H9 (cell line): ENCODE results near the gene CCND2. TPM values are rescaled to one million over a fixed set of nuclear protein-coding genes. Genes with fewer than 3 reads are reported as not detected.
A peak's percentile ranks its signal among the peaks of the same experiment; 100 is the strongest.

Experiments used
- DNase-seq: peaks from one replicate; pipeline ENCODE4 v3.0.0-alpha.2; 2017
- H2AFZ ChIP-seq: one replicate; pipeline ENCODE4 v1.6.1; 2013; ENCODE audit warnings: mild to moderate bottlenecking, low read length, control low read depth, moderate library complexity
- H2AK5ac ChIP-seq: 2 replicates; pipeline ENCODE4 v1.6.1; 2013; ENCODE audit warnings: low read length, control low read depth, mixed read lengths; ENCODE audit not compliant: insufficient read length
- H2BK120ac ChIP-seq: one replicate; pipeline ENCODE4 v1.6.1; 2013; ENCODE audit warnings: low read depth, mild to moderate bottlenecking, low read length, control low read depth, inconsistent platforms; ENCODE audit not compliant: poor library complexity, severe bottlenecking
- H2BK12ac ChIP-seq: 2 replicates; pipeline ENCODE4 v1.6.1; 2013; ENCODE audit warnings: low read length, control low read depth, mixed read lengths, low read depth; ENCODE audit not compliant: insufficient read length
- H2BK15ac ChIP-seq: 2 replicates; pipeline ENCODE4 v1.6.1; 2013; ENCODE audit warnings: low read depth, low read length, control low read depth
- H2BK20ac ChIP-seq: one replicate; pipeline ENCODE4 v1.6.1; 2013; ENCODE audit warnings: low read depth, mild to moderate bottlenecking, low read length, control low read depth, inconsistent platforms; ENCODE audit not compliant: poor library complexity, severe bottlenecking
- H2BK5ac ChIP-seq: 2 replicates; pipeline ENCODE4 v1.6.1; 2013; ENCODE audit warnings: low read length, control low read depth, mixed read lengths; ENCODE audit not compliant: insufficient read length
- H3K14ac ChIP-seq: 2 replicates; pipeline ENCODE4 v1.6.1; 2013; ENCODE audit warnings: low read length, control low read depth; ENCODE audit not compliant: insufficient read depth
- H3K18ac ChIP-seq: 2 replicates; pipeline ENCODE4 v1.6.1; 2013; ENCODE audit warnings: low read depth, mild to moderate bottlenecking, mixed read lengths, low read length, control low read depth; ENCODE audit not compliant: insufficient read length
- H3K23ac ChIP-seq: 2 replicates; pipeline ENCODE4 v1.6.1; 2013; ENCODE audit warnings: low read length, control low read depth, mixed read lengths, low read depth; ENCODE audit not compliant: insufficient read length
- H3K23me2 ChIP-seq: 2 replicates; pipeline ENCODE4 v1.6.1; 2013; ENCODE audit warnings: low read depth, mild to moderate bottlenecking, mixed read lengths, low read length, control low read depth; ENCODE audit not compliant: insufficient read length, poor library complexity, severe bottlenecking
- H3K27ac ChIP-seq: 2 replicates; pipeline ENCODE4 v1.5.1; 2013; ENCODE audit warnings: low read length, control low read depth, mixed read lengths, low read depth; ENCODE audit not compliant: insufficient read length
- H3K27me3 ChIP-seq: 2 replicates; pipeline ENCODE4 v1.6.1; 2013; ENCODE audit warnings: low read length, control low read depth, inconsistent platforms; ENCODE audit not compliant: insufficient read depth
- H3K4ac ChIP-seq: 2 replicates; pipeline ENCODE4 v1.6.1; 2013; ENCODE audit warnings: low read depth, mild to moderate bottlenecking, control low read depth, inconsistent platforms, low read length, moderate library complexity
- H3K4me1 ChIP-seq: 2 replicates; pipeline ENCODE4 v1.6.1; 2013; ENCODE audit warnings: low read length, control low read depth, inconsistent platforms; ENCODE audit not compliant: insufficient read depth
- H3K4me2 ChIP-seq: 2 replicates; pipeline ENCODE4 v1.6.1; 2013; ENCODE audit warnings: low read length, control low read depth, mixed read lengths; ENCODE audit not compliant: insufficient read length, insufficient read depth
- H3K56ac ChIP-seq: 2 replicates; pipeline ENCODE4 v1.6.1; 2013; ENCODE audit warnings: low read depth, mild to moderate bottlenecking, mixed read lengths, low read length, control low read depth; ENCODE audit not compliant: insufficient read length
- H3K79me1 ChIP-seq: 2 replicates; pipeline ENCODE4 v1.6.1; 2013; ENCODE audit warnings: low read depth, mild to moderate bottlenecking, moderate library complexity, low read length, control low read depth, inconsistent platforms; ENCODE audit not compliant: insufficient read depth, poor library complexity, severe bottlenecking
- H3K79me2 ChIP-seq: 2 replicates; pipeline ENCODE4 v1.6.1; 2013; ENCODE audit warnings: low read length, control low read depth, inconsistent platforms; ENCODE audit not compliant: insufficient read depth
- H3K9ac ChIP-seq: 2 replicates; pipeline ENCODE4 v1.6.1; 2013; ENCODE audit warnings: low read length, control low read depth, mixed read lengths; ENCODE audit not compliant: insufficient read length; ENCODE audit errors: extremely low read depth
- H3K9me3 ChIP-seq: one replicate; pipeline ENCODE4 v1.6.1; 2013; ENCODE audit warnings: low read depth, low read length, inconsistent platforms; ENCODE audit not compliant: control insufficient read depth
- H3T11ph ChIP-seq: one replicate; pipeline ENCODE4 v1.6.1; 2013; ENCODE audit warnings: mild to moderate bottlenecking, low read length, control low read depth, inconsistent platforms
- H4K20me1 ChIP-seq: one replicate; pipeline ENCODE4 v1.6.1; 2013; ENCODE audit not compliant: control insufficient read depth, insufficient read length, insufficient read depth
- H4K5ac ChIP-seq: 2 replicates; pipeline ENCODE4 v1.6.1; 2013; ENCODE audit warnings: low read depth, mild to moderate bottlenecking, mixed read lengths, low read length, control low read depth; ENCODE audit not compliant: insufficient read length
- H4K8ac ChIP-seq: replicated peaks from 2 replicates; pipeline ENCODE4 v1.6.1; 2013; ENCODE audit warnings: low read length, control low read depth, mixed read lengths, low read depth; ENCODE audit not compliant: insufficient read length
- H4K91ac ChIP-seq: 2 replicates; pipeline ENCODE4 v1.6.1; 2013; ENCODE audit warnings: low read depth, mild to moderate bottlenecking, moderate library complexity, mixed read lengths, low read length, control low read depth; ENCODE audit not compliant: insufficient read length
- H3K27ac Mint-ChIP-seq, 3 experiments: 2 replicates in 2 of 3; 3 replicates in 1 of 3; pipeline ENCODE4 v1.8.0; 2020 to 2021; ENCODE audit warnings: mixed read lengths in 3 of 3, mild to moderate bottlenecking in 1 of 3, moderate library complexity in 1 of 3
- H3K27me3 Mint-ChIP-seq: 2 replicates; pipeline ENCODE4 v1.8.0; 2021; ENCODE audit warnings: low read depth, mild to moderate bottlenecking, moderate library complexity, mixed read lengths
- H3K36me3 Mint-ChIP-seq, 3 experiments: 2 replicates in 2 of 3; 3 replicates in 1 of 3; pipeline ENCODE4 v1.8.0; 2020 to 2021; ENCODE audit warnings: low read depth in 3 of 3, mixed read lengths in 3 of 3; ENCODE audit not compliant: insufficient read depth in 1 of 3
- H3K4me1 Mint-ChIP-seq, 2 experiments: 2 replicates each; pipeline ENCODE4 v1.8.0; 2020; ENCODE audit warnings: mixed read lengths in 2 of 2
- H3K4me3 Mint-ChIP-seq, 2 experiments: 2 replicates in 1 of 2; 3 replicates in 1 of 2; pipeline ENCODE4 v1.8.0; 2020 to 2021; ENCODE audit warnings: mild to moderate bottlenecking in 2 of 2, mixed read lengths in 2 of 2, moderate library complexity in 1 of 2
- H3K9me3 Mint-ChIP-seq, 2 experiments: 2 replicates in 1 of 2; 3 replicates in 1 of 2; pipeline ENCODE4 v1.8.0; 2020; ENCODE audit warnings: mild to moderate bottlenecking in 2 of 2, mixed read lengths in 2 of 2, moderate library complexity in 1 of 2
- CTCF ChIP-seq: fragments of 200-600 bp; sonication (generic); conservative IDR thresholded peaks from 3 replicates; pipeline ENCODE4 v1.8.0; 2021; ENCODE audit warnings: antibody characterized with exemption, mild to moderate bottlenecking
- WGBS: extraction: QIAGEN DNeasy Blood & Tissue Kit; methylation state at CpG from one replicate; pipeline ENCODE4 v1.1.7; 2013; ENCODE audit warnings: missing lambda C conversion rate, low lambda C conversion rate, mixed read lengths; ENCODE audit not compliant: insufficient read length; ENCODE audit errors: extremely low coverage; 5-methylcytosine and 5-hydroxymethylcytosine counted together
- total RNA-seq: library from RNA; stranded (reverse); gene quantifications from 2 replicates; pipeline ENCODE4 v1.2.1, GENCODE V29; 2021

CCND2 gene
- total RNA-seq, 1 experiment from 2014 or later: 104 TPM

GRCh38 chr12:4271717-4272423 lies 1.7 kb upstream of the CCND2 start:
- no peak overlapping the region for H2AFZ ChIP-seq
- peak overlapping the region; percentile 29 for H2BK20ac ChIP-seq
- no peak overlapping the region for H4K8ac ChIP-seq
- Mint-ChIP-seq H3K36me3 (peaks cover 10 to 16% (median 13%) of the 10 kb centered on the region in 3 experiments), H3K27me3 (peaks cover 72% of the 10 kb centered on the region), H3K4me3 (peak overlapping the region; percentile 71 to 93), H3K27ac (peak overlapping the region in 1 of 3 experiments; percentile 86; a peak in 2 of 7 replicates), H3K4me1 (peaks cover 29 to 32% of the 10 kb centered on the region in 2 experiments), H3K9me3 (peaks cover 2 to 3% of the 10 kb centered on the region in 2 experiments; a peak in 3 of 5 replicates)
- no peak overlapping the region for H3T11ph ChIP-seq
- peak overlapping the region; percentile 65 for H2BK120ac ChIP-seq
- peak overlapping the region; percentile 47 for H3K9ac ChIP-seq
- H3K4me2 ChIP-seq: peak overlapping the region; percentile 90
- H3K23me2 ChIP-seq: peaks cover 59% of the 10 kb centered on the region
- TF ChIP-seq CTCF: no peak
- peak overlapping the region; percentile 88 for H3K18ac ChIP-seq
- peak overlapping the region; percentile 68 for H2BK12ac ChIP-seq
- peaks cover 4% of the 10 kb centered on the region; the same call in 1 of the 2 replicates for H3K4me1 ChIP-seq
- no peaks in the 10 kb centered on the region for H3K79me1 ChIP-seq
- no peak overlapping the region for H2BK5ac ChIP-seq
- no CpG with 5 or more reads among the region's 43 CpGs for WGBS
- H4K5ac ChIP-seq: no peak overlapping the region
- no peaks in the 10 kb centered on the region; the same call in 1 of the 2 replicates for H3K27me3 ChIP-seq
- peaks cover 2% of the 10 kb centered on the region for H4K20me1 ChIP-seq
- H3K56ac ChIP-seq: no peak overlapping the region
- peak overlapping the region; percentile 58 for H2AK5ac ChIP-seq
- H3K14ac ChIP-seq: peak overlapping the region; percentile 33
- peak; percentile 92 for DNase-seq
- H4K91ac ChIP-seq: no peak overlapping the region
- H3K79me2 ChIP-seq: peaks cover 10% of the 10 kb centered on the region; the same call in 1 of the 2 replicates
- no peak overlapping the region for H3K27ac ChIP-seq
- H2BK15ac ChIP-seq: no peak overlapping the region
- H3K4ac ChIP-seq: no peak overlapping the region; the same call in 1 of the 2 replicates
- H3K9me3 ChIP-seq: no peaks in the 10 kb centered on the region
- no peak overlapping the region for H3K23ac ChIP-seq
